ENCODE results near the gene IL3RA.

DNA sequence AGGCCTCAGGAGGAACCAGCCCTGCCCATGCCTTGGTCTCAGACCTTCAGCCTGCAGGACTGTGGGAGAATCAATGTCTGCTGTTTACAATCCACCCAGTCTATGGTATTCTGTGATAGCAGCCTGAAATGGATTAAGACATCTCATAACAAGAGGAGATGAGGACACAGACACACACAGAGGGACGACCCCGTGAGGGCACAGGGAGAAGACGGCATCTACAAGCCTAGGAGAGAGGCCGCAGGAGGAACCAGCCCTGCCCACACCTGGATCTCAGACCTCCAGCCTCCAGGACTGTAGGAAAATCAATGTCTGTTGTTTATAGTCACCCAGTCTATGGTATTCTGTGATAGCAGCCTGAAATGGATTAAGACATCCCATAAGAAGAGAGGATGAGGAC is 52.1 kb downstream of the IL3RA start:
- TF ChIP-seq, protein P1, sequence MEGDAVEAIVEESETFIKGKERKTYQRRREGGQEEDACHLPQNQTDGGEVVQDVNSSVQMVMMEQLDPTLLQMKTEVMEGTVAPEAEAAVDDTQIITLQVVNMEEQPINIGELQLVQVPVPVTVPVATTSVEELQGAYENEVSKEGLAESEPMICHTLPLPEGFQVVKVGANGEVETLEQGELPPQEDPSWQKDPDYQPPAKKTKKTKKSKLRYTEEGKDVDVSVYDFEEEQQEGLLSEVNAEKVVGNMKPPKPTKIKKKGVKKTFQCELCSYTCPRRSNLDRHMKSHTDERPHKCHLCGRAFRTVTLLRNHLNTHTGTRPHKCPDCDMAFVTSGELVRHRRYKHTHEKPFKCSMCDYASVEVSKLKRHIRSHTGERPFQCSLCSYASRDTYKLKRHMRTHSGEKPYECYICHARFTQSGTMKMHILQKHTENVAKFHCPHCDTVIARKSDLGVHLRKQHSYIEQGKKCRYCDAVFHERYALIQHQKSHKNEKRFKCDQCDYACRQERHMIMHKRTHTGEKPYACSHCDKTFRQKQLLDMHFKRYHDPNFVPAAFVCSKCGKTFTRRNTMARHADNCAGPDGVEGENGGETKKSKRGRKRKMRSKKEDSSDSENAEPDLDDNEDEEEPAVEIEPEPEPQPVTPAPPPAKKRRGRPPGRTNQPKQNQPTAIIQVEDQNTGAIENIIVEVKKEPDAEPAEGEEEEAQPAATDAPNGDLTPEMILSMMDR (conservative IDR thresholded peaks at IDR 0.05; ENCODE audit: low read length) = no peak
- TF ChIP-seq EZH2phosphoT487 (IDR thresholded peaks at IDR 0.05; ENCODE audit: borderline replicate concordance, low read depth, low read length) = no peak

Data from OCI-LY7 (cell line).